RKO (cell line): ENCODE data around the gene IPMK.
"Not testable (repeated sequence)": the region's sequence is repeated elsewhere in the genome, so short reads cannot be mapped to it uniquely, and the experiment has no call there.

ENCODE experiments used
- DNase-seq: peaks from one replicate; pipeline ENCODE4 v3.0.0-alpha.2; 2016; ENCODE audit warnings: low spot score

IPMK gene

DNA sequence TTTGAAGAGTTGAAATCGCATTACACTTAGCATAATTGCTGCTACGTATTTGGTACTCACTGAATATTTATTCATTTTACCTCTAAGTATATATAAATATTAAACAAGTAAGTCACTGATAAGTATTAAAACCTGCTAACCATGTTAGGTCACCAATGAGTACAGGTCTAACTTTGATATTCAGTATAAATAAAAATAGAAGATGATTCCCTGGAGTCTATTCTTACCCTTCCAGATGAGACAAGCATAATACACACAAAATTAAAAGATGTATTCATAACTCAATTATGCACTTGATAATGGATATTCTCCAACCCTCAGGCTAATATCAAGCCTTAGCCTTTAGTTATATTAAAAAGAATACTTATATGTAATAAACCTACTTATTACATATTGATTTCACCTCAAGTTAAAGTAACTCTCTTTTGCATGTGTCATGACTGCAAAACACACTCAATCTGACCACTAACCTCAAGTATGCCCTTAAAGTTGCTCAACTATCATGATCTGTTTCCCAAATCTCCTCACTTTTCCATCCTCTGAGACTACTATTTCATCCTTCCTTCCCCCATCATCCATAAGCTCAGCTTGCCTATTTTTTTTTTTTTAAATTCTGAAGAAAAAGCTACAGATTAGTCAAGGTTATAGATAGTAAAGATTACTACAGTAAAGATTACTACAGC, 46.8 kb downstream of the IPMK start:
- DNase-seq = no peak

DNA sequence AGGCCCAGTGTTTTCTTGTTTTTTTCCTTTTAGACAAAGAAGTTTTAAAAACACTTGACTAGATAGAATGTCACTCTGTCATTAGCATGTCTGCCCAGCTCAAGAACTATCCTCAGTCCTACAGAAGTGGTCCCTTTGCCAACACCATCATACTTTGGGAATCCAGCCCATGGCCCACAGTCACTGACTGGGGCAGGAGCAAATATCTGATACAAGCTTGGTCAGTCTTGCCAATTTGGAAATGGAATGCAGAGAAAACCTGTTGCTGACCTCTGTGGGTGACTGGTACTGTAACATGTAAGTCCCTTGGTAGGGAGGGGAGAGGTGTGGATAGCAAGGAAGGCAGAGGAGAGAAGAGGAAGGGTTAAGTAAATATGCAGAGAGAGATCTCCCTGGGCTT, 47.8 kb downstream of the IPMK start:
- no peak for DNase-seq

DNA sequence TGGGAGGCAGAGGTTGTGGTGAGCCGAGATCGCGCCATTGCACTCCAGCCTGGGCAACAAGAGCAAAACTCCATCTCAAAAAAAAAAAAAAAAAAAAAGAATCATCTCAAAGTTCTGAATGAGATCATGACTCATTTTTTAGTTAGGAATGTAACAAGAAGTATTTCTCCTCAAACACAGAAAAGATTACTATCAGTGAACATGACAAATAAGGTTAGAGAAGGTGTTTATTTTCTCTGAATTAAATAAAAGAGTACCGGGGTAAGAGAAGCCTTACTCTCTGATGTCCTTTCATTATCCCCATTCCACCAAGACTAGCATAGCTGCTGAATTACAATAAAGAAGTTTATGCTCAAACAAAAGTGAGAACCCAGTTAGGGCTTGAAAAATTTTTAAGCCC, 50.1 kb downstream of the IPMK start:
- DNase-seq = peak; percentile 15

DNA sequence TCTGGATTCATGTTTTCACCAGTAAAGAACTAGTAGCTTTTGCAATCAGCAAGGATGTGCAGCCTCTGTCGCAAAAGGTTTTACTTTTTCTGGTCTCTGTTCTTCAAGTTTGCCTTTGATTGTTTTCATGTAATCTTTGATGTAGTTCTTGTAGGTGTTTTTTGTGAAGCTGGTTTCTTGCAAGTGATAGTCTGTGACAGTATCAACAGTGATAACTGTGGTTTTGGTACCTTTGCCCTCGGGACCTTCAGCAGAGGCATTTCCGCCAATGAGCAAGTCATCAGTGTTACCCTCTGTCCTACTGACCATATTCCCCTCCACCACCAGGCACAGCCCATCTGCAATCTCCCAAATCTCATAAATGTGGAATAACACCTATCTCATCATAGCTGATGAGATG, 55.1 kb downstream of the IPMK start:
- DNase-seq = no peak

DNA sequence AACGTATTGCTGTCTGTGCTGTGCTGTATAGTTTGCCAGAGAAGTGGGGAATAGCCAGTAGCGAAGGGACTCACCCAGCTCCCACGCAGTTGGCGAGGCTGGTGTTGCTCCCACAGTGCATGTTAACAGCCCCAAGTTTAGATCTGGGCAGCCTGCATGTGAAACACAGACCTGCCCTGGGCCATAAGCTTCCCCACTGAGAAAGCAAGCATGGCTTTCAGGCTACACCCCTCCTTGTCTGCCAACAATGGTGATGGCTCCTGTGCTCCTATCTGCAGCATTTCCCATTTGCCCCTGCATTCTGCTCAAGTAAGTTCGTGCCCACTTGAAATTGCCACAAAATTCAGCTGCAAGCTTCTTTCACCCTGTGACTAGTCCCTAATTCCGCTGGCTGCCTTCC, 57.5 kb downstream of the IPMK start:
- no peak for DNase-seq

DNA sequence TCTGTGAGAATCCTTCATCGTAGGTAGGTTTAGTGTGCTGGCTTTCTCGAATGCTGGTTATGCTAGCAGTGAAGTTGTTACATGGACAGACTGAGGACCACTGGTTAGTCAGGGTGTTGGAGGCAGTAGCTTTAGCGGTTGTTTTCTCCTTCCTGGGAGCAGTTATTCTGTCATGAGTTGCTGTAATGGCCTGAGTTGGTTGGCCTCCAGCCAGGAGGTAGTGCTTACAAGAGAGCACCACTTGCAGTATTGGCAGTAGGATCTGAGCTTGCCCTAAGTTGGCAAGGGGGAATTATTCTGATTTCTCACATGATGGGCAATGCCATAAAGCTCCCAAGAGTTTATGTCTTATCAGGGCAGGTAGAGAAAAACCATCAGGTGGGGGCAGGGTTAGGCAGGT, 58.0 kb downstream of the IPMK start:
- no peak for DNase-seq

DNA sequence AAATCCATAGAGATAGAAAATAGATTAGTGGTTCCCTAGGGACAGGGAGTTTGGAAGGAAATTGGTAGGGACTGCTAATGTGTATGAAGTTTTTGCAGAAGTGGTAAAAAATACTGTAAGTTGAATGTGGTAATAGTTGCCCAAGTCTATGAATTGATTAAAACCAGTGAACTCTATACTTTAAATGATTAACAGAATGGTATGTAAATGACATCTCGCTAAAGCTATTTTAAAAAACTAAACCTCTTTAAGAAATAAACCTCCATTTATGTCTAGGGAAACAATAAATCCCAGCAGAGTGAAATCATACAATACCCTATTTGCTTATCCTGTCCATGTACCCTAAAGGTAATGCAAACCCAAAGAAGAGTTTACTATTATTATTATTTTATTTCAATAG, 61.4 kb downstream of the IPMK start:
- DNase-seq = no peak

DNA sequence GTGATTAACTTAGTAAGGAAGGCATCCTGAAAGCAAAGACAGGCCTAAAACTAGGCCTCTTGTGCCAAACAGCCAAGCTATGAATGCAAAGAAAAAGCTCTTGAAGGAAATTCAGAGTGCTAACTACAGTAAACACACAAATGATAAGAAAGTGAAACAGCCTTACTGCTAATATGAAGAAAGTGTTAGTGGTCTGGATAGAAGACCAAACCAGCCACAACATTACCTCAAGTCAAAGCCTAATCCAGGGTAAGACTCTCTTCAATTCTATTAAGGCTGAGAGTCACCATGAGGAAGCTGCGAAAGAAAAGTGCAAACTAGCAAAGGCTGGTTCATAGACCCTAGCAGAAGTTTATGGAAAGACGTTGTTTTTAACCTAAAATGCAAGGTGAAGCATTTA, 66.0 kb downstream of the IPMK start:
- DNase-seq = no peak

DNA sequence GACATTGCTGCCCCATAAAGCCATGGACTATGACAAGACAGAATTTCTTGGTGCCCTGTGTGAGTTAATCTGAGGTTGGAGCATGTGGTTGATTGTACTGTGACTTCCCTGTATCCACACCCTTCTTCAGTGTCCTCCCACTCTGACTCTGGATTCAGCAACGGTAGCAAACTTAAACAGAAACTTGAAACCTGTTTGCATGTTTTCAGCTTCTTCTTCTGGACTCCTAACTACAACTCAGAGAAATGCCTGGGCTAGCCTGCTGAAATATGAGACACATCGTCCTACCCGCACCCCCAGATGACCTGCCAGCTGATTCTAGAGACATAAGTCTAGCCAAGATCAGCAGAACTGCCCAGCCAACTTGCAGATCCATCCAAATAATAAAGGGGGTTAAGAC, 78.4 kb downstream of the IPMK start:
- DNase-seq = no peak

DNA sequence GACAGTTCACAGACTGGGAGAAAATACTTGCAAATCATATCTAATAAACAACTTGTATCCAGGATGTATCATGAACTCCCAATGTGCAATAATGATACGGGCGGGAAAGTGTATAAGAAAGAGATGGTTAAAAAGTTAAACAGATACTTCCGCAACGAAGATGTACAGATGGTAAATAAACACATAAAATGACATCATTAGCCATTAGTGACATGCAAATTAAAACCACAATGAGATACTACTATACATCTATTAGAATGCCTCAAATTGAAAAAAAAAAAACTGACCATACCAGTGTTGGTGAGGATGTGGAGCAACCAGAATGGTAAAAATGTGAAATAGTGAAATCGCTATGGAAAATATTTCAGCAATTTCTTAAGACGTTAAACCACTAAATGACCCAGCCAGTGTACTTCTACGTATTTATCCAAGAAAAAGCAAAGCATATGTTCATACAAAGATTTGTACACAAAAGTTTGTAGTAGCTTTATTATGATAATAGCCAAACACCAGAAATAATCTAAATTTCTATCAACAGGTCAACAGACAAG, 83.5 kb downstream of the IPMK start:
- no peak for DNase-seq

DNA sequence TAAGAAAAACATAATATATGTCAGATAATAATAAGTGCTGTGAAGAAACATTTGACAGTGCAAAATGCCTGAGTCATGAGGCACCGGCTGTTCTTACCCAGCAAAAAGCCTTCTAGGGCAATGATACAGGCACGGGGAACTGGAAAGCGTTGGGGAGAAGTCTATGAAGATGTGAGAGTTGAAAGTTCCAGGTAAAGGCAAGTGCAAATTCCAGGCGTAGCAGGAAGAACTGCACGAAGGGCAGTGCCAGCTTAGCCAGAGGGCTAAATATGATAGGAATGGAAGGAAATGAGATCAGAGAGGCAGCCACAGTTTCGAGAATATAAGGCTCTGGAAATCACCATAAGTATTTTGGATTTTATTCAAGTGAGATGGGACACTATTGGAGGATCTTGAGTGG, 87.0 kb downstream of the IPMK start:
- DNase-seq = no peak

DNA sequence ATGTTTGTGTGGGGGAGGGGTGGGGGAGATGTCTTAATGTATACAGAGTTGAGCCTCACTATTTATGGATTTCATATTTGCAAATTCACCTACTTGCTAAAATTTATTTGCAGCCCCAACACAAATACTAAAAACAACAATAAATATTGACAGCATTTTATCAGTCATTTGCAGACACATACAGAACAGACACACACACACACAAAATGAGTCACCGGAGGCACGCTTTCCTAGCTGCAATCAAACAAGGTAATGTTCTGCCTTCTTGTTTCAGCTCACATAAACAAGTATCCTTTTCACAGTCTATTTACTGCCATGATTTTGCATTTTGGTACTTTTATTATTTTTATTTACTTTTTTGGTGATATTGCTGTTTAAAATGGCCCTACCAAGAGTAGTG, 88.5 kb downstream of the IPMK start:
- peak; percentile 22 for DNase-seq

DNA sequence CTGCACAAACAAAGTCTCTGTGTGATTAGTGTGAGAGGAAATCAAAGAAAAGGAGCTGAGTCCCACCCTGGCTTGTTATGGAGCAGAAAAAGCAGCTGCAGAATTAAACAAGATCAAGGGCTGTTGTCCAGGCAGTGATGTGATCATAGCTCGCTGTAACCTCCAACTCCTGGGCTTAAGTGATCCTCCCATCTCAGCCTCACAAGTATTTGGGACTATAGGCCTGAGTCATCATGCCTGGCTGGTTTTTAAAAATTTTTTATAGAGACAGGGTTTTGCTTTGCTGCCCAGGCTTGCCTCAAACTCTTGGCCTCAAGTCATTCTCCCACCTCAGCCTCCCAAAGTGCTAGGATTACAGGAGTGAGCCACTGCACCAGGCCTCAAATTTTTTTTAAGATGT, 88.9 kb downstream of the IPMK start:
- peak; percentile 12 for DNase-seq

DNA sequence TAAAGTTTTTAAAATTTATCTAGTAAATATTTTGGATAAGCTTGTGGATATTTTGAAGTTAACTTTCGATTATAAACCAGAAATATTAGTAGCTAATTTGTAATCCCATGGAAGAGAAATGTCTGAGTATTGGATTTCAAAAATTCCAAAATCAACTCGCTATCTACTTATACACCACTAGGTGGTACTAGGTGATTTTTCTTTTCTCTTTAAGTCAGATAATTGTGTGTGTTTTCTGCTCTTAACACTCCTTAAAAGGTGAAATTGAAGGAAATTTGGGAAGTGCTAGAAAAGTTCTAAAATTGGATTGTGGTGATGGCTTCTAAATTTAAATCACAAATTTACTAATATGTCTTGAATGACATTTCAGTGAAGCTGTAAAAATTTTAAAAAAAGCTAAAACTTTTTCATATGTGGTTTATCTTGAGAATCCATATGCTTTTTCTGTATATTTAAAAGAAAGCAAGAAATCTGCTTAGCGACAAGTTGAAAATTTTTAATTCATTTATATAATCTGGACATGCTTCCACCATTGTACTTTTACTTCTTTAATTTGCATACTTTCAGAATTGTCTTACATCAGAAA, 90.2 kb downstream of the IPMK start:
- DNase-seq = peak; percentile 72

DNA sequence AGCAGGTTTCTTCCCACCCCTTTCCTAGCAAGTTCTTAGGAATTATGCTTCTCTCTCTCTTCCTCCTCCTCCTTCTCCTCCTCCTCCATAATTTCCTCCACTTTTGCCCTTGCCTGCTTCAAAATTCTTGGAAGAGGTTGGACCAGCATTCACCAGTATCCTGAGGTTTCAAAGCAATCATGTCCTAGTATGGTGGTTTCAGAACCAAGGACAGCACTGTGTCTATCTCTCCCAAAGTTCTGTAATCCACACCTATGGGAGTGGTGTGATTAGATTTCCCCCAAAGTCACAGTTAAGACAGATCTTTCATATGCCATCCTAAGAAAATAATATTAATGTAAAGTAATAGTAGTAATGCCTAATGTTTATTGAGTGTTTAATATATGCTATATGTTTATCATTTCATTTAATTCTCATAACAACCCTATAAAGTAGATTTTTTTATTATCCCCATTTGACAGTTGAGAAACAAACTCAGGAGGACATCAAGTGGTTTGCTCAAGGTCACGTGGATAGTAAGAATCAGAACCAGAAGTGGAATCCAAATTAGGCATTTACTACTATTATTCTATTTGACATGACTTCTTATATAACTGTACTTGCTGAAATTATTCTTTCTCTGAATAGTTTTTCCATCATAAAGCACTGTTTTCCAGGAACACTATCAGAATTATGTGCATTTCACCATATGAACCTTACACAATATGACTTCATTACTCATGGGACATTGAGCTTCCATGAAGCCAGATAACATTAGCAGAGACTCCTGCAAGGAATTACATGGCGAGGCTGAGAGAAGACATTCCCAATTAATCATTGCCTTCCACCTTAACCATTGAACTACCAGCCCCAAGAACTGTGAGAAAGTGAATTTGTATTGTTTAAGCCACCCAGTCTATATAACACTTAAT, 91.4 kb downstream of the IPMK start:
- DNase-seq = peak; percentile 34

DNA sequence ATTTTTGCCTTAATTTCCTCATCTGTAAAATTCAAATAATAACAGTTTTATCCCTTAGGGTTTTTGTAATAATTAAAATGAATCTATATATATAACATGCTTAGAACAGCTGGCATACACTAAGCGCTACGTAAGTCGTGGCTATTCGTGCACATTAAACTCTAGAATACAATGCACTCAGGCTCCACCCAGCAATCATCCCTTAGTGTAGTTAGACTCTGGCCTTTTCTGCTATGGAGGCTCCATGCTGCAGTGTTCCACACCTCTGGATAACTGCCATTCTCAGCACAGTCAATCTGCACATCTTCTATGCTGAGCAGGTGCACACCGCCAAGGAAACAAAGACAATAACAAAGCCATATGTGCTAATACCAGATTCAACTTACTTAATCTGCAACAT, 92.9 kb downstream of the IPMK start:
- DNase-seq = no peak

DNA sequence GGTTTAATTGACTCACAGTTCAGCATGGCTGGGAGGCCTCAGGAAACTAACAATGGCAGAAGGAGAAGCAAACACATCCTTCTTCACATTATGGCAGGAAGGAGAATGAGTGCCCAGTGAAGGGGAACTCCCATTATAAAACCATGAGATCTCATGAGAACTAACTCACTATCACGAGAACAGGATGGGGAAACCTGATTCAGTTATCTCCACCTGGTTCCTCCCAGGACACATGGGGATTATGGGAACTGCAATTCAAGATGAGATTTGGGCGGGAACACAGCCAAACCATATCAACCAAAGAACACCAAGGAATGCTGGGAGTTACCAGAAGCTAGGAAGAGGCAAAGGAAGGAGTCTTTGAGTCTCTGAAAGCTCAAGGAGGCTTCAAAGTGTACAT, 94.3 kb downstream of the IPMK start:
- no peak for DNase-seq

DNA sequence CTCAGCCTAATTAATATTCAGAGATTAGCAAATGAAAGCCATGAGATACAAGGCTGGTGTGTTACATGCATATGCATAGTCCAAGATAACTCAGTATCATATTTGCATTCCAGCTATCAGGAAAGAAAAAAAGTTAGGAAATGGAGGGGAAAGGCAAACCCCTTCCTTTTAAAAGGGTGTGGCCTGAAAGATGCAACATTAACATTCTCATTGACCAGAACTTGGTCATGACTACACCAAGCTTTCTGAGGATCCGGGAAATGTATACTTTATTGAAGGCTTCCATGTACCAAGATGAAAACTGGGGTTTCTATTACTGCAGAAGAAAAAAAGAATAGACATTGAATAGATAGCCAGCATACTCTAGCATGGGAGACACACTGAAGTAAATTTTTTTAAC, 96.5 kb downstream of the IPMK start:
- DNase-seq = no peak

DNA sequence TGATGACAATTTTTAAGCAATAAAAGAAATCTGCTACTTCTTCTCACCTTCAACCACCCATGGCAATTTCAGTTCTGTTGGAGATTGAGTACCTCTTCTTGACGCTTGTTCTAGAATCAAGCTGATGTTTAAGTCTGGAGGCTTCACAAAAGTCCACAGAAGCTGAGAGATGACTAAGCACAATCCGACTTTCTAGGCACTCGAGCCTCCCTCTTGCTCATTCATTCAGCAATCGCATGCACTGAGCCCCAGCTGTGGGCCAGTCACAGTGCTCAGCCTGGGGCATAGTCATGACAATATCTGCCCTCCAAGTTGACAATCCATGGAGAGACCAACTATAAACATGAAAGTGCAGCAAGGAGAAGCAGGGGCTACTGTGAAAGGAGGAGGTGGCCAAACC, 103.2 kb downstream of the IPMK start:
- DNase-seq = no peak

DNA sequence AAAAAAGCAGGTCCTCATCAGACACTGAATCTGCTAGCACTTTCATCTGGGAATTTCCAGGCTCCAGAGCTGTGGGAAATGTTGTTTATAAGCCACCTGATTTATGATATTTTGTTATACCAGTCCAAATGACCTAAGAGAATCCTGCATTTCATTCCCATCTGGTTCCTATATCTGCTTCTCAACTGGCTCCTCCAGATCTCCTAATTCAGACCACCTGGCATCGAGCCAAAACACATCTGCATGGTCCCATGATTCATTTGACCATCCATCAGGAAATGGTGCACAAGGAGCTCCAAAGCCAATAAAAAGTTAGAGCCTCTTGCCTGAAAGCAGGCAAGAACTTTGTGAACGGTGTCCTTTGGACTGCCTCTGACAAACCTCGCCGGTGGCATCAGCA, 108.9 kb downstream of the IPMK start:
- DNase-seq = no peak

DNA sequence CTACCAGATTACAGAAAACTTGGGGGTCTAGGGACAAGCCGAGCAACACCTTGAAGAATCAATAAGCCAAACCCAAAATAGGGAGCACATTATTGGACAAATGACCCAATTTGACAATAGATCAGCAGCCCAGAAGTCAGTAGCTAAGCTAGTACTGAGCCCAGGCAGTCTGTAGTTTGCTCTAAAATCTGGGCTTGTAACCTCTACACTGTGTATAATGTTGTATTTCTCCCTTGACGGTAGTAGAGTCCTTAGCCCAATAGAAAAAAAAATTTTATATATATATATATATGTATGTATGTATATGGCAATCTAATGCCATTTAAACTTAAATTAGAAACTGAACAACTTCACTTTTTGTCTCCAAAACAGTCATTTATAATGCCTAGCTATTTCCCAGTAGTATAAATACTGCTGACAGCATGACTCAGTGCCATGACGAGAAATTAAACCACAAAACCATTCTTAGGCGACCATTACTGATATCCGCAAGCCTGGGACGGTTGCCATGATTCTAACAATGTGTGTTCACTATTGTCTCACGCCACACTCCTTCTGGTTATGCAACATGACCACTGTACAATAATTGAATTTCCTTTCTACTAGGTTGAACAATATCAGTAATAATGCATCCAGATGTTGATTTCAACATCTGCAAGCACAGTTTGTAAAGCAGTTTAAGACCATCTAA, 110.5 kb downstream of the IPMK start:
- peak; percentile 27 for DNase-seq

DNA sequence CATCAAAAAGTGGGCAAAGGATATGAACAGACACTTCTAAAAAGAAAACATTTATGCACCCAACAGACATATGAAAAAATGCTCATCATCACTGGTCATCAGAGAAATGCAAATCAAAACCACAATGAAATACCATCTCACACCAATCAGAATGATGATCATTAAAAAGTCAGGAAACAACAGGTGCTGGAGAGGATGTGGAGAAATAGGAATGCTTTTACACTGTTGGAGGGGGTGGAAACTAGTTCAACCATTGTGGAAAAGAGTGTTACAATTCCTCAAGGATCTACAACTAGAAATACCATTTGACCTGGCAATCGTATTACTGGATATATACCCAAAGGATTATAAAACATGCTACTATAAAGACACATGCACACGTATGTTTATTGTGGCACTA, 111.8 kb downstream of the IPMK start:
- DNase-seq = not testable (repeated sequence)
